H9 (cell line): Measurements from ENCODE around the gene SHANK3. TPM values are rescaled to one million over a fixed set of nuclear protein-coding genes. Genes with fewer than 3 reads are reported as not detected.

Source experiments
- DNase-seq: peaks from one replicate; pipeline ENCODE4 v3.0.0-alpha.2; 2017
- H2AFZ ChIP-seq: one replicate; pipeline ENCODE4 v1.6.1; 2013; ENCODE audit warnings: mild to moderate bottlenecking, low read length, control low read depth, moderate library complexity
- H2AK5ac ChIP-seq: 2 replicates; pipeline ENCODE4 v1.6.1; 2013; ENCODE audit warnings: low read length, control low read depth, mixed read lengths; ENCODE audit not compliant: insufficient read length
- H2BK120ac ChIP-seq: one replicate; pipeline ENCODE4 v1.6.1; 2013; ENCODE audit warnings: low read depth, mild to moderate bottlenecking, low read length, control low read depth, inconsistent platforms; ENCODE audit not compliant: poor library complexity, severe bottlenecking
- H2BK12ac ChIP-seq: 2 replicates; pipeline ENCODE4 v1.6.1; 2013; ENCODE audit warnings: low read length, control low read depth, mixed read lengths, low read depth; ENCODE audit not compliant: insufficient read length
- H2BK15ac ChIP-seq: 2 replicates; pipeline ENCODE4 v1.6.1; 2013; ENCODE audit warnings: low read depth, low read length, control low read depth
- H2BK20ac ChIP-seq: one replicate; pipeline ENCODE4 v1.6.1; 2013; ENCODE audit warnings: low read depth, mild to moderate bottlenecking, low read length, control low read depth, inconsistent platforms; ENCODE audit not compliant: poor library complexity, severe bottlenecking
- H2BK5ac ChIP-seq: 2 replicates; pipeline ENCODE4 v1.6.1; 2013; ENCODE audit warnings: low read length, control low read depth, mixed read lengths; ENCODE audit not compliant: insufficient read length
- H3K14ac ChIP-seq: 2 replicates; pipeline ENCODE4 v1.6.1; 2013; ENCODE audit warnings: low read length, control low read depth; ENCODE audit not compliant: insufficient read depth
- H3K18ac ChIP-seq: 2 replicates; pipeline ENCODE4 v1.6.1; 2013; ENCODE audit warnings: low read depth, mild to moderate bottlenecking, mixed read lengths, low read length, control low read depth; ENCODE audit not compliant: insufficient read length
- H3K23ac ChIP-seq: 2 replicates; pipeline ENCODE4 v1.6.1; 2013; ENCODE audit warnings: low read length, control low read depth, mixed read lengths, low read depth; ENCODE audit not compliant: insufficient read length
- H3K23me2 ChIP-seq: 2 replicates; pipeline ENCODE4 v1.6.1; 2013; ENCODE audit warnings: low read depth, mild to moderate bottlenecking, mixed read lengths, low read length, control low read depth; ENCODE audit not compliant: insufficient read length, poor library complexity, severe bottlenecking
- H3K27ac ChIP-seq: 2 replicates; pipeline ENCODE4 v1.5.1; 2013; ENCODE audit warnings: low read length, control low read depth, mixed read lengths, low read depth; ENCODE audit not compliant: insufficient read length
- H3K27me3 ChIP-seq: 2 replicates; pipeline ENCODE4 v1.6.1; 2013; ENCODE audit warnings: low read length, control low read depth, inconsistent platforms; ENCODE audit not compliant: insufficient read depth
- H3K4ac ChIP-seq: 2 replicates; pipeline ENCODE4 v1.6.1; 2013; ENCODE audit warnings: low read depth, mild to moderate bottlenecking, control low read depth, inconsistent platforms, low read length, moderate library complexity
- H3K4me1 ChIP-seq: 2 replicates; pipeline ENCODE4 v1.6.1; 2013; ENCODE audit warnings: low read length, control low read depth, inconsistent platforms; ENCODE audit not compliant: insufficient read depth
- H3K4me2 ChIP-seq: 2 replicates; pipeline ENCODE4 v1.6.1; 2013; ENCODE audit warnings: low read length, control low read depth, mixed read lengths; ENCODE audit not compliant: insufficient read length, insufficient read depth
- H3K56ac ChIP-seq: 2 replicates; pipeline ENCODE4 v1.6.1; 2013; ENCODE audit warnings: low read depth, mild to moderate bottlenecking, mixed read lengths, low read length, control low read depth; ENCODE audit not compliant: insufficient read length
- H3K79me1 ChIP-seq: 2 replicates; pipeline ENCODE4 v1.6.1; 2013; ENCODE audit warnings: low read depth, mild to moderate bottlenecking, moderate library complexity, low read length, control low read depth, inconsistent platforms; ENCODE audit not compliant: insufficient read depth, poor library complexity, severe bottlenecking
- H3K79me2 ChIP-seq: 2 replicates; pipeline ENCODE4 v1.6.1; 2013; ENCODE audit warnings: low read length, control low read depth, inconsistent platforms; ENCODE audit not compliant: insufficient read depth
- H3K9ac ChIP-seq: 2 replicates; pipeline ENCODE4 v1.6.1; 2013; ENCODE audit warnings: low read length, control low read depth, mixed read lengths; ENCODE audit not compliant: insufficient read length; ENCODE audit errors: extremely low read depth
- H3K9me3 ChIP-seq: one replicate; pipeline ENCODE4 v1.6.1; 2013; ENCODE audit warnings: low read depth, low read length, inconsistent platforms; ENCODE audit not compliant: control insufficient read depth
- H3T11ph ChIP-seq: one replicate; pipeline ENCODE4 v1.6.1; 2013; ENCODE audit warnings: mild to moderate bottlenecking, low read length, control low read depth, inconsistent platforms
- H4K20me1 ChIP-seq: one replicate; pipeline ENCODE4 v1.6.1; 2013; ENCODE audit not compliant: control insufficient read depth, insufficient read length, insufficient read depth
- H4K5ac ChIP-seq: 2 replicates; pipeline ENCODE4 v1.6.1; 2013; ENCODE audit warnings: low read depth, mild to moderate bottlenecking, mixed read lengths, low read length, control low read depth; ENCODE audit not compliant: insufficient read length
- H4K8ac ChIP-seq: replicated peaks from 2 replicates; pipeline ENCODE4 v1.6.1; 2013; ENCODE audit warnings: low read length, control low read depth, mixed read lengths, low read depth; ENCODE audit not compliant: insufficient read length
- H4K91ac ChIP-seq: 2 replicates; pipeline ENCODE4 v1.6.1; 2013; ENCODE audit warnings: low read depth, mild to moderate bottlenecking, moderate library complexity, mixed read lengths, low read length, control low read depth; ENCODE audit not compliant: insufficient read length
- H3K27ac Mint-ChIP-seq, 3 experiments: 2 replicates in 2 of 3; 3 replicates in 1 of 3; pipeline ENCODE4 v1.8.0; 2020 to 2021; ENCODE audit warnings: mixed read lengths in 3 of 3, mild to moderate bottlenecking in 1 of 3, moderate library complexity in 1 of 3
- H3K27me3 Mint-ChIP-seq: 2 replicates; pipeline ENCODE4 v1.8.0; 2021; ENCODE audit warnings: low read depth, mild to moderate bottlenecking, moderate library complexity, mixed read lengths
- H3K36me3 Mint-ChIP-seq, 3 experiments: 2 replicates in 2 of 3; 3 replicates in 1 of 3; pipeline ENCODE4 v1.8.0; 2020 to 2021; ENCODE audit warnings: low read depth in 3 of 3, mixed read lengths in 3 of 3; ENCODE audit not compliant: insufficient read depth in 1 of 3
- H3K4me1 Mint-ChIP-seq, 2 experiments: 2 replicates each; pipeline ENCODE4 v1.8.0; 2020; ENCODE audit warnings: mixed read lengths in 2 of 2
- H3K4me3 Mint-ChIP-seq, 2 experiments: 2 replicates in 1 of 2; 3 replicates in 1 of 2; pipeline ENCODE4 v1.8.0; 2020 to 2021; ENCODE audit warnings: mild to moderate bottlenecking in 2 of 2, mixed read lengths in 2 of 2, moderate library complexity in 1 of 2
- H3K9me3 Mint-ChIP-seq, 2 experiments: 2 replicates in 1 of 2; 3 replicates in 1 of 2; pipeline ENCODE4 v1.8.0; 2020; ENCODE audit warnings: mild to moderate bottlenecking in 2 of 2, mixed read lengths in 2 of 2, moderate library complexity in 1 of 2
- CTCF ChIP-seq: fragments of 200-600 bp; sonication (generic); conservative IDR thresholded peaks from 3 replicates; pipeline ENCODE4 v1.8.0; 2021; ENCODE audit warnings: antibody characterized with exemption, mild to moderate bottlenecking
- WGBS: extraction: QIAGEN DNeasy Blood & Tissue Kit; methylation state at CpG from one replicate; pipeline ENCODE4 v1.1.7; 2013; ENCODE audit warnings: missing lambda C conversion rate, low lambda C conversion rate, mixed read lengths; ENCODE audit not compliant: insufficient read length; ENCODE audit errors: extremely low coverage; 5-methylcytosine and 5-hydroxymethylcytosine counted together
- total RNA-seq: library from RNA; stranded (reverse); gene quantifications from 2 replicates; pipeline ENCODE4 v1.2.1, GENCODE V29; 2021

Gene SHANK3
- total RNA-seq, 1 experiment from 2014 or later, result 8.7 TPM

- no peak for DNase-seq
- peaks cover 0 to 13% (median 4%) of the 10 kb centered on the region in 3 experiments; a peak in 4 of 7 replicates for H3K36me3 Mint-ChIP-seq
- Histone ChIP-seq H3K4me1 (no peaks in the 10 kb centered on the region), H3K27me3 (peaks cover 5% of the 10 kb centered on the region; the same call in 1 of the 2 replicates), H4K8ac (no peak overlapping the region), H2BK12ac (no peak overlapping the region), H3K79me2 (no peaks in the 10 kb centered on the region), H3K23ac (no peak overlapping the region), H4K5ac (no peak overlapping the region), H3K23me2 (peaks cover 4% of the 10 kb centered on the region), H2BK20ac (no peak overlapping the region), H3K9ac (no peak overlapping the region), H2BK15ac (no peak overlapping the region), H3T11ph (no peak overlapping the region), H2BK5ac (no peak overlapping the region), H4K20me1 (no peaks in the 10 kb centered on the region), H2AFZ (no peak overlapping the region), H3K79me1 (no peaks in the 10 kb centered on the region), H3K14ac (no peak overlapping the region), H4K91ac (no peak overlapping the region), H3K9me3 (no peaks in the 10 kb centered on the region), H3K56ac (no peak overlapping the region), H3K27ac (no peak overlapping the region), H3K4me2 (no peak overlapping the region), H3K18ac (no peak overlapping the region), H3K4ac (no peak overlapping the region), H2AK5ac (no peak overlapping the region), H2BK120ac (no peak overlapping the region)
- H3K27ac Mint-ChIP-seq, result no peak overlapping the region; a peak in 1 of 7 replicates
- H3K27me3 Mint-ChIP-seq, result peaks cover 27% of the 10 kb centered on the region
- H3K9me3 Mint-ChIP-seq, result no peaks in the 10 kb centered on the region
- H3K4me3 Mint-ChIP-seq, result no peak overlapping the region
- no peak for TF ChIP-seq CTCF
- no CpG with 5 or more reads among the region's 7 CpGs for WGBS
- peaks cover 6 to 25% of the 10 kb centered on the region in 2 experiments for H3K4me1 Mint-ChIP-seq
Measured at GRCh38 chr22:50702261-50702671, 29.6 kb downstream of the SHANK3 start.
